MG63 (cell line): ENCODE measurements around the gene CGB8. TPM values are rescaled to one million over a fixed set of nuclear protein-coding genes. Genes with fewer than 3 reads are reported as not detected.

Experiments used
- DNase-seq: peaks from one replicate; pipeline ENCODE4 v3.0.0-alpha.2; 2020
- H3K27me3 ChIP-seq: fragments of 250-450 bp; sonication (Bioruptor Pico); 2 replicates; pipeline ENCODE4 v1.5.1; 2020; ENCODE audit warnings: mild to moderate bottlenecking, moderate library complexity
- H3K36me3 ChIP-seq: fragments of 250-450 bp; sonication (Bioruptor Pico); 2 replicates; pipeline ENCODE4 v1.5.1; 2020; ENCODE audit warnings: mild to moderate bottlenecking, moderate library complexity
- H3K4me3 ChIP-seq: fragments of 250-450 bp; sonication (Bioruptor Pico); 2 replicates; pipeline ENCODE4 v1.5.1; 2020; ENCODE audit warnings: mild to moderate bottlenecking, moderate library complexity
- H3K9me3 ChIP-seq: fragments of 250-450 bp; sonication (Bioruptor Pico); 2 replicates; pipeline ENCODE4 v1.5.1; 2020; ENCODE audit warnings: mild to moderate bottlenecking, moderate library complexity
- total RNA-seq: library from RNA; depleted of rRNA; stranded (reverse); fragments of >200 nt; shearing (Covaris generic); gene quantifications from 2 replicates; pipeline ENCODE4 v1.2.3, GENCODE V29; 2014; ENCODE audit warnings: low replicate concordance; rRNA removed

CGB8 gene
- total RNA-seq, 1 experiment from 2014 or later, result not detected

GRCh38 chr19:48997972-48998371 is 50.9 kb downstream of the CGB8 start:
- H3K36me3 ChIP-seq, result peaks cover 53% of the 10 kb centered on the region
- no peaks in the 10 kb centered on the region for H3K27me3 ChIP-seq
- no peak overlapping the region for H3K4me3 ChIP-seq
- H3K9me3 ChIP-seq, result no peaks in the 10 kb centered on the region
- peak; percentile 55 for DNase-seq

Other genes with a start within 250 kb of the CGB8 start
- gene BCAT2, start 238.1 kb downstream of the CGB8 start, total RNA-seq, result 21.3 and 59.1 TPM in 2 replicates
- not detected in 2 replicates for gene HSD17B14, start 212.6 kb downstream of the CGB8 start, total RNA-seq
- 5.4 and 14.5 TPM in 2 replicates for gene PLEKHA4, start 180.5 kb downstream of the CGB8 start, total RNA-seq
- gene PPP1R15A, start 176.7 kb downstream of the CGB8 start, total RNA-seq, result 26.1 and 36.4 TPM in 2 replicates
- gene TULP2, start 150.4 kb downstream of the CGB8 start, total RNA-seq, result not detected in 2 replicates
- 157 and 236 TPM in 2 replicates for gene NUCB1, start 148.8 kb downstream of the CGB8 start, total RNA-seq
- not detected in 2 replicates for gene DHDH, start 115.4 kb downstream of the CGB8 start, total RNA-seq
- 38.2 and 61.4 TPM in 2 replicates for gene BAX, start 94.2 kb downstream of the CGB8 start, total RNA-seq
- gene FTL, start 83.8 kb downstream of the CGB8 start, total RNA-seq, result 880 and 1,766 TPM in 2 replicates
- 34.3 and 46.2 TPM in 2 replicates for gene GYS1, start 55.8 kb downstream of the CGB8 start, total RNA-seq
- gene RUVBL2, start 55.2 kb downstream of the CGB8 start, total RNA-seq, result 386 and 644 TPM in 2 replicates
- gene LHB, start 32.0 kb downstream of the CGB8 start, total RNA-seq, result not detected in 2 replicates
- gene CGB3, start 24.8 kb downstream of the CGB8 start, total RNA-seq, result not detected in 2 replicates
- not detected in 2 replicates for gene CGB2, start 17.2 kb downstream of the CGB8 start, total RNA-seq
- not detected in 2 replicates for gene CGB1, start 12.2 kb downstream of the CGB8 start, total RNA-seq
- gene CGB5, start 5.3 kb downstream of the CGB8 start, total RNA-seq, result not detected in 2 replicates
- gene CGB7, start 8.6 kb upstream of the CGB8 start, total RNA-seq, result not detected in 2 replicates
- gene NTF4, start 15.7 kb upstream of the CGB8 start, total RNA-seq, result not detected in 2 replicates
- gene KCNA7, start 23.6 kb upstream of the CGB8 start, total RNA-seq, result not detected in 2 replicates
- 172 and 247 TPM in 2 replicates for gene SNRNP70, start 36.3 kb upstream of the CGB8 start, total RNA-seq
- 12.3 and 20.4 TPM in 2 replicates for gene LIN7B, start 65.3 kb upstream of the CGB8 start, total RNA-seq
- gene C19orf73, start 70.0 kb upstream of the CGB8 start, total RNA-seq, result 3.7 and 4.6 TPM in 2 replicates
- gene PPFIA3, start 70.4 kb upstream of the CGB8 start, total RNA-seq, result 3.4 and 21.4 TPM in 2 replicates
- gene HRC, start 106.3 kb upstream of the CGB8 start, total RNA-seq, result not detected in 2 replicates
- gene TRPM4, start 108.7 kb upstream of the CGB8 start, total RNA-seq, result 7.9 and 8.4 TPM in 2 replicates